ENCODE measurements around the gene MAP4K2. TPM values are rescaled to one million over a fixed set of nuclear protein-coding genes. Genes with fewer than 3 reads are reported as not detected.
A peak's percentile ranks its signal among the peaks of the same experiment; 100 is the strongest.

The MAP4K2 gene
- total RNA-seq, 1 experiment from 2014 or later = 46.5 TPM

DNA sequence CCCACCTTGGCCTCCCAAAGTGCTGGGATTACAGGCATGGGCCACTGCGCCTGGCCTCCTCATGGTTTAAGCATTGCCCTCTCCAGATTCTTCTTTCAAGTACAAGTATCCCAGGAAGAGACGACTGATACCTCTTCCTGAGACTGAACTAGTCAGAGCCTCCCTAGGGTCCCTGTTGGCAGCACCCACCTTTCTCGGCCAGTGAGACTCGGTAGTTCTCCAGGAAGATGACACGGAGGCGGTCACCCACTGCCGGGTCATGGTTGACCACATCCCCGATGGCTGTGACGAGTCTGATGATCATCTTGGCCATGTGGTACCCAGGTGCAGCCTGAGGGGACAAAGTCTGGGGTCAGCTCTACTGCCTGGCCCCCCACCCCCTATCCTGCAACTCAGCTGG lies 51.9 kb downstream of the MAP4K2 start:
- no peaks in the 10 kb centered on the region for H3K36me3 ChIP-seq (ENCODE audit: insufficient read depth, low read length, poor library complexity, severe bottlenecking)
- no peak for DNase-seq (ENCODE audit: low spot score)
- H3K4me3 ChIP-seq (ENCODE audit: low read depth, low read length, poor library complexity, severe bottlenecking) = no peak overlapping the region
- no peaks in the 10 kb centered on the region for H3K4me1 ChIP-seq (ENCODE audit: insufficient read depth, low read length, poor library complexity, severe bottlenecking)
- ChIA-PET POLR2A (ENCODE audit: low non-redundant PET) (no interaction called here), CTCF (no interaction called here)
- no peaks in the 10 kb centered on the region for H3K27me3 ChIP-seq (replicated peaks; ENCODE audit: insufficient read depth, low read depth, low read length, poor library complexity)
- TF ChIP-seq EZH2 (IDR thresholded peaks at IDR 0.05; ENCODE audit: borderline replicate concordance, low read depth, low read length, poor library complexity, severe bottlenecking) = no peak
- TF ChIP-seq, protein P1, sequence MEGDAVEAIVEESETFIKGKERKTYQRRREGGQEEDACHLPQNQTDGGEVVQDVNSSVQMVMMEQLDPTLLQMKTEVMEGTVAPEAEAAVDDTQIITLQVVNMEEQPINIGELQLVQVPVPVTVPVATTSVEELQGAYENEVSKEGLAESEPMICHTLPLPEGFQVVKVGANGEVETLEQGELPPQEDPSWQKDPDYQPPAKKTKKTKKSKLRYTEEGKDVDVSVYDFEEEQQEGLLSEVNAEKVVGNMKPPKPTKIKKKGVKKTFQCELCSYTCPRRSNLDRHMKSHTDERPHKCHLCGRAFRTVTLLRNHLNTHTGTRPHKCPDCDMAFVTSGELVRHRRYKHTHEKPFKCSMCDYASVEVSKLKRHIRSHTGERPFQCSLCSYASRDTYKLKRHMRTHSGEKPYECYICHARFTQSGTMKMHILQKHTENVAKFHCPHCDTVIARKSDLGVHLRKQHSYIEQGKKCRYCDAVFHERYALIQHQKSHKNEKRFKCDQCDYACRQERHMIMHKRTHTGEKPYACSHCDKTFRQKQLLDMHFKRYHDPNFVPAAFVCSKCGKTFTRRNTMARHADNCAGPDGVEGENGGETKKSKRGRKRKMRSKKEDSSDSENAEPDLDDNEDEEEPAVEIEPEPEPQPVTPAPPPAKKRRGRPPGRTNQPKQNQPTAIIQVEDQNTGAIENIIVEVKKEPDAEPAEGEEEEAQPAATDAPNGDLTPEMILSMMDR (conservative IDR thresholded peaks at IDR 0.05; ENCODE audit: low read depth, low read length) = no peak
- no peak overlapping the region for H3K27ac ChIP-seq (ENCODE audit: low read depth, low read length, poor library complexity, severe bottlenecking)
- no TSS peak for BruUV-seq (replicated peaks)
- intact Hi-C loops (cut with micrococcal nuclease; ENCODE audit: unreplicated experiment) = no loop called here
- H3K9me3 ChIP-seq (ENCODE audit: low read depth, low read length, poor library complexity, severe bottlenecking) = no peaks in the 10 kb centered on the region

DNA sequence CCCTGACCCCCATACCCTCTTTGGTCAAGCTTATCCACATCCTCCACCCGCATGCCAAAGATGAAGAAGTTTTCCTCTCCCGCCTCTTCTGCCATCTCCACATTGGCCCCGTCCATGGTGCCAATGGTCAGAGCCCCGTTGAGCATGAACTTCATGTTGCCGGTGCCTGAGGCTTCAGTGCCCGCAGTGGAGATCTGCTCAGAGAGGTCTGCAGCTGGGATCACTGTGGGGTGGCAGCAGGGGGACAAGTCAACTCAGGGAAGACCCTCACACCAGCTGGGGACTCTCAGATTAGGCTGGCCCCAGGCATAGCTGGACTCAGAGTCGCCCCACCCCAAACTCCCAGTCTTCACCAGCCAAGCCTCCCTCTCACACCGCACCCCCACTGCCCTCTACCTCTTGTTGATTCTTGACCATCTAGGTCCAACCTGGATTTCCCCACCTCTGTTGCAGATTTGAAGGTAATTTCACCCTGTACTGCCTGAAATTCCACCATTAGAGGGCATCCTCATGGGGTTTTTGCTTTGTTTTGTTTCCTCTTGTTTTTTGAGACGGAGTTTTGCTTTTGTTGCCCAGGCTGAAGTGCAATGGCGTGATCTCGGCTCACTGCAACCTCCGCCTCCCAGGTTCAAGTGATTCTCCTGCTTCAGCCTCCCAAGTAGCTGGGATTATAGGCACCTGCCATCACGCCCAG lies 52.5 kb downstream of the MAP4K2 start:
- no peaks in the 10 kb centered on the region for H3K36me3 ChIP-seq (ENCODE audit: insufficient read depth, low read length, poor library complexity, severe bottlenecking)
- intact Hi-C loops (cut with micrococcal nuclease; ENCODE audit: unreplicated experiment) = no loop called here
- BruUV-seq (replicated peaks) = no TSS peak
- H3K4me1 ChIP-seq (ENCODE audit: insufficient read depth, low read length, poor library complexity, severe bottlenecking) = peaks cover 2% of the 10 kb centered on the region
- DNase-seq (ENCODE audit: low spot score) = no peak
- ChIA-PET POLR2A (ENCODE audit: low non-redundant PET) (no interaction called here), CTCF (no interaction called here)
- H3K4me3 ChIP-seq (ENCODE audit: low read depth, low read length, poor library complexity, severe bottlenecking) = no peak overlapping the region
- H3K9me3 ChIP-seq (ENCODE audit: low read depth, low read length, poor library complexity, severe bottlenecking) = no peaks in the 10 kb centered on the region
- H3K27ac ChIP-seq (ENCODE audit: low read depth, low read length, poor library complexity, severe bottlenecking) = no peak overlapping the region
- TF ChIP-seq, protein P1 (conservative IDR thresholded peaks at IDR 0.05; ENCODE audit: low read depth, low read length) = peak; percentile 27
- no peak for TF ChIP-seq EZH2 (IDR thresholded peaks at IDR 0.05; ENCODE audit: borderline replicate concordance, low read depth, low read length, poor library complexity, severe bottlenecking)
- no peaks in the 10 kb centered on the region for H3K27me3 ChIP-seq (replicated peaks; ENCODE audit: insufficient read depth, low read depth, low read length, poor library complexity)

DNA sequence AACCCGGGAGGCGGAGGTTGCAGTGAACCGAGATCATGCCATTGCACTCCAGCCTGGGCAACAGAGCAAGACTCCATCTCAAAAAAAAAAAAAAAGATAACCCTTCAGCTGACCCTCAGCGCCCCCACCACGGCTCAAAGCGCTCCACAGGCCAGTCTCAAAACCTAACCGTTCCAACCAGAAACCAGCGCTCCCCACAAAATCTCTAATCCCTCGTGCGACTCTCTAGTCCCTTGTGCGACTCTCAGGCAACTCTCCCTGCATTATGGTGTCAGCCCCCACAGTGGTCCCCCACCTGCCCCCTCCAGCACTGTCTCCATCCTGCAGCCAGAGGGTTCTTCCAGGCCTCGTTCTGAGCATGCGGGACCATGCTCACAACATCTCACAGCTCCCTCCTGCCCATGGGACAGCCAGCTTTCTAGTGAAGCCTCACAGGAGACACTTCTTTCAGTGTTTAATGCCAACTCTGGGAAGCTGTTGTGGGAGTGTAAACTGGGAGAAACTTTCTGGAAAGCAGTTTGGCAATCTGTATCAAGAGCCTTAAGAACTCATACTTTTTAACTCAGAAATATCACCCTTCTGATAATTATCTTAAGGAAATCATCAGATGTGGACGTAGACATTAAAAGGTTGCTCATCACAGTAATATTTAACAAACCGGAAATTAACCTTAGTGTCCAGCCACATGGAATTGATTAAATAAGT lies 54.9 kb downstream of the MAP4K2 start:
- POLR2A ChIA-PET (ENCODE audit: low non-redundant PET) = interaction anchor here (0.5 kb wide), 1 partner anchor 15 kb away, joined by 6 read pairs; no protein-coding TSS in a partner anchor
- Histone ChIP-seq H3K9me3 (ENCODE audit: low read depth, low read length, poor library complexity, severe bottlenecking) (no peaks in the 10 kb centered on the region), H3K27me3 (replicated peaks; ENCODE audit: insufficient read depth, low read depth, low read length, poor library complexity) (peaks cover 12% of the 10 kb centered on the region), H3K27ac (ENCODE audit: low read depth, low read length, poor library complexity, severe bottlenecking) (peak overlapping the region; percentile 24), H3K4me1 (ENCODE audit: insufficient read depth, low read length, poor library complexity, severe bottlenecking) (peaks cover 19% of the 10 kb centered on the region), H3K4me3 (ENCODE audit: low read depth, low read length, poor library complexity, severe bottlenecking) (no peak overlapping the region), H3K36me3 (ENCODE audit: insufficient read depth, low read length, poor library complexity, severe bottlenecking) (no peaks in the 10 kb centered on the region)
- CTCF ChIA-PET = no interaction called here
- DNase-seq (ENCODE audit: low spot score) = no peak
- intact Hi-C loops (cut with micrococcal nuclease; ENCODE audit: unreplicated experiment) = no loop called here
- TF ChIP-seq, protein P1 (conservative IDR thresholded peaks at IDR 0.05; ENCODE audit: low read depth, low read length) = no peak
- TF ChIP-seq EZH2 (IDR thresholded peaks at IDR 0.05; ENCODE audit: borderline replicate concordance, low read depth, low read length, poor library complexity, severe bottlenecking) = no peak
- no TSS peak for BruUV-seq (replicated peaks)
